Endothelial cell (in vitro differentiated cells): Measurements from ENCODE around the gene SPART. TPM values are rescaled to one million over a fixed set of nuclear protein-coding genes. Genes with fewer than 3 reads are reported as not detected.

Experiments
- DNase-seq: peaks from one replicate; pipeline ENCODE4 v3.0.0; 2021; ENCODE audit warnings: low spot score
- H3K27ac Mint-ChIP-seq: one replicate; pipeline ENCODE4 v1.8.0; 2021; ENCODE audit warnings: mixed read lengths, inconsistent platforms; ENCODE audit not compliant: unreplicated experiment
- H3K27me3 Mint-ChIP-seq: one replicate; pipeline ENCODE4 v1.8.0; 2021; ENCODE audit warnings: mild to moderate bottlenecking, moderate library complexity, mixed read lengths, inconsistent platforms; ENCODE audit not compliant: unreplicated experiment
- H3K36me3 Mint-ChIP-seq: one replicate; pipeline ENCODE4 v1.8.0; 2021; ENCODE audit warnings: mild to moderate bottlenecking, low read depth, mixed read lengths, inconsistent platforms; ENCODE audit not compliant: unreplicated experiment
- H3K4me1 Mint-ChIP-seq: one replicate; pipeline ENCODE4 v1.8.0; 2021; ENCODE audit warnings: mild to moderate bottlenecking, mixed read lengths, inconsistent platforms; ENCODE audit not compliant: unreplicated experiment
- H3K4me3 Mint-ChIP-seq: one replicate; pipeline ENCODE4 v1.8.0; 2021; ENCODE audit warnings: mild to moderate bottlenecking, mixed read lengths, inconsistent platforms; ENCODE audit not compliant: unreplicated experiment
- H3K9me3 Mint-ChIP-seq: one replicate; pipeline ENCODE4 v1.8.0; 2021; ENCODE audit warnings: mixed read lengths, inconsistent platforms; ENCODE audit not compliant: unreplicated experiment
- CTCF ChIP-seq: fragments of 200-600 bp; sonication (generic); IDR thresholded peaks from one replicate; pipeline ENCODE4 v1.5.0; 2021; ENCODE audit warnings: antibody characterized with exemption; ENCODE audit not compliant: unreplicated experiment
- long read RNA-seq: library from polyadenylated mRNA; unstranded; transcript quantifications from one replicate; pipeline ENCODE4 v2.0.0, GENCODE V29; 2020; ENCODE audit not compliant: unreplicated experiment
- total RNA-seq: library from RNA; stranded (reverse); fragmentation: NEBNext Ultra II Directional; extraction: Animal tissue kit (Norgen Biotek cat#: 25700); gene quantifications from one replicate; pipeline ENCODE4 v1.2.1, GENCODE V29; 2021; ENCODE audit not compliant: unreplicated experiment

SPART gene
- total RNA-seq, result 32.6 TPM
- long read RNA-seq, full-length matches to known transcripts, result 13 of 17 reads
- long read RNA-seq, partial matches to known transcripts, result 2 of 17 reads
- long read RNA-seq, other reads (novel, unspliced or antisense), result 2 of 17 reads

- H3K27ac Mint-ChIP-seq, result peak within 1 kb of the TSS; percentile 91
- no peaks in the 10 kb centered on the region for H3K9me3 Mint-ChIP-seq
- H3K27me3 Mint-ChIP-seq, result peaks cover 9% of the 10 kb centered on the region
- peak; percentile 79 for TF ChIP-seq CTCF
- peak within 1 kb of the TSS; percentile 94 for H3K4me3 Mint-ChIP-seq
- H3K4me1 Mint-ChIP-seq, result no peaks in the 10 kb centered on the region
- DNase-seq, result peak; percentile 89
- peaks cover 4% of the 10 kb centered on the region for H3K36me3 Mint-ChIP-seq
Observed at GRCh38 chr13:36346222-36347083, at the start of gene SPART. Gene SPART, minus strand, starts transcription at chr13:36346394. Its CDS starts 10,564 bp downstream, at chr13:36335830.

- no peak for TF ChIP-seq CTCF
- H3K4me3 Mint-ChIP-seq, result no peak overlapping the region
- no peaks in the 10 kb centered on the region for H3K36me3 Mint-ChIP-seq
- H3K9me3 Mint-ChIP-seq, result no peaks in the 10 kb centered on the region
- no peaks in the 10 kb centered on the region for H3K27me3 Mint-ChIP-seq
- no peak for DNase-seq
- no peaks in the 10 kb centered on the region for H3K4me1 Mint-ChIP-seq
- H3K27ac Mint-ChIP-seq, result no peak overlapping the region
Observed at GRCh38 chr13:36395280-36395679, 49.1 kb upstream of the SPART start.

- no peaks in the 10 kb centered on the region for H3K36me3 Mint-ChIP-seq
- no peaks in the 10 kb centered on the region for H3K9me3 Mint-ChIP-seq
- no peaks in the 10 kb centered on the region for H3K4me1 Mint-ChIP-seq
- no peak overlapping the region for H3K4me3 Mint-ChIP-seq
- TF ChIP-seq CTCF, result no peak
- DNase-seq, result no peak
- no peaks in the 10 kb centered on the region for H3K27me3 Mint-ChIP-seq
- H3K27ac Mint-ChIP-seq, result no peak overlapping the region
Observed at GRCh38 chr13:36385489-36385888, 39.3 kb upstream of the SPART start.

GRCh38 chr13:36382030-36382429, 35.8 kb upstream of the SPART start:
- no peak for DNase-seq
- no peak for TF ChIP-seq CTCF
- Mint-ChIP-seq H3K4me1 (no peaks in the 10 kb centered on the region), H3K9me3 (no peaks in the 10 kb centered on the region), H3K36me3 (no peaks in the 10 kb centered on the region), H3K4me3 (no peak overlapping the region), H3K27ac (no peak overlapping the region), H3K27me3 (no peaks in the 10 kb centered on the region)
